Esophagus muscularis mucosa (tissue), 4 donors: Measurements from ENCODE around the gene TRRAP. TPM values are rescaled to one million over a fixed set of nuclear protein-coding genes. Genes with fewer than 3 reads are reported as not detected.

ENCODE experiments used
- DNase-seq: peaks from one replicate; pipeline ENCODE4 v3.0.0-alpha.2; 2017; ENCODE audit errors: extremely low spot score
- H3K27ac ChIP-seq, 4 donors: fragments of 200-600 bp; sonication (generic); replicated peaks in 1 of 4; 1 replicate in 3 of 4; 2 replicates in 1 of 4; pipeline ENCODE4 v1.5.1; 2016 to 2019; ENCODE audit warnings: mild to moderate bottlenecking in 1 of 4
- H3K27me3 ChIP-seq, 4 donors: fragments of 200-600 bp; sonication (generic); one replicate each; pipeline versions ENCODE4 v1.5.1 to v1.6.0; 2016 to 2019
- H3K36me3 ChIP-seq, 4 donors: fragments of 200-600 bp; sonication (generic); one replicate each; pipeline ENCODE4 v1.5.1; 2016 to 2019
- H3K4me1 ChIP-seq, 4 donors: fragments of 200-600 bp; sonication (generic); one replicate each; pipeline ENCODE4 v1.5.1; 2016 to 2019
- H3K4me3 ChIP-seq, 4 donors: fragments of 200-600 bp; sonication (generic); 1 replicate in 2 of 4; 2 replicates in 2 of 4; pipeline ENCODE4 v1.5.1; 2016 to 2019; ENCODE audit warnings: mild to moderate bottlenecking in 4 of 4, moderate library complexity in 1 of 4
- H3K9me3 ChIP-seq, 4 donors: fragments of 200-600 bp; sonication (generic); 1 replicate in 3 of 4; 2 replicates in 1 of 4; pipeline ENCODE4 v1.5.1; 2016 to 2019
- CTCF ChIP-seq, 3 experiments: fragments of 200-600 bp in 2 of 3; fragments of 450-650 bp in 1 of 3; sonication (generic) in 2 of 3; IDR thresholded peaks; one replicate each; pipeline ENCODE4 v1.5.1; 2017 to 2019; ENCODE audit warnings: antibody characterized with exemption in 3 of 3, mild to moderate bottlenecking in 2 of 3, moderate library complexity in 1 of 3
- EP300 ChIP-seq: sonication (generic); formaldehyde crosslinking; IDR thresholded peaks from one replicate; pipeline ENCODE4 v1.6.1; 2017; ENCODE audit warnings: antibody characterized with exemption
- POLR2A ChIP-seq: fragments of 450-650 bp; IDR thresholded peaks from one replicate; pipeline ENCODE4 v1.6.1; 2017; ENCODE audit warnings: antibody characterized with exemption, moderate library complexity, mild to moderate bottlenecking, low read depth
- POLR2AphosphoS5 ChIP-seq, 2 donors: sonication (generic); formaldehyde crosslinking; IDR thresholded peaks; one replicate each; pipeline ENCODE4 v1.6.1; 2017; ENCODE audit warnings: antibody characterized with exemption in 2 of 2
- WGBS: methylation state at CpG from one replicate; pipeline ENCODE4 v1.1.5; 2018; 5-methylcytosine and 5-hydroxymethylcytosine counted together
- intact Hi-C: fragments of 100-400 bp; cut with DNase I; formaldehyde crosslinking; loops from one replicate; pipeline ENCODE4 v1.15.1; 2023
- total RNA-seq, 4 donors: library from RNA; depleted of rRNA; stranded (reverse); fragments of >200 nt; gene quantifications; one replicate each; pipeline versions ENCODE4 v1.1.0 to v1.2.1, GENCODE V29; 2016

The TRRAP gene
- total RNA-seq, 4 donors from 2014 or later: 22.9 to 38.0 (median 29.7) TPM

- DNase-seq: no peak
- H3K4me1 ChIP-seq: no peaks in the 10 kb centered on the region
- H3K36me3 ChIP-seq: peaks cover 74 to 96% (median 92%) of the 10 kb centered on the region in 4 donors
- intact Hi-C loops: no loop called here
- no peak overlapping the region for H3K27ac ChIP-seq
- no peak for TF ChIP-seq CTCF (IDR thresholded peaks at IDR 0.05)
- no peak for TF ChIP-seq EP300
- TF ChIP-seq POLR2AphosphoS5 (IDR thresholded peaks at IDR 0.05): no peak
- TF ChIP-seq POLR2A: no peak
- H3K4me3 ChIP-seq: no peak overlapping the region
- no peaks in the 10 kb centered on the region for H3K27me3 ChIP-seq
- H3K9me3 ChIP-seq: no peaks in the 10 kb centered on the region
- 95% methylated on average over 22 of the region's 36 CpGs for WGBS
Observed at GRCh38 chr7:99011706-99012404, 133.5 kb downstream of the TRRAP start.

DNA sequence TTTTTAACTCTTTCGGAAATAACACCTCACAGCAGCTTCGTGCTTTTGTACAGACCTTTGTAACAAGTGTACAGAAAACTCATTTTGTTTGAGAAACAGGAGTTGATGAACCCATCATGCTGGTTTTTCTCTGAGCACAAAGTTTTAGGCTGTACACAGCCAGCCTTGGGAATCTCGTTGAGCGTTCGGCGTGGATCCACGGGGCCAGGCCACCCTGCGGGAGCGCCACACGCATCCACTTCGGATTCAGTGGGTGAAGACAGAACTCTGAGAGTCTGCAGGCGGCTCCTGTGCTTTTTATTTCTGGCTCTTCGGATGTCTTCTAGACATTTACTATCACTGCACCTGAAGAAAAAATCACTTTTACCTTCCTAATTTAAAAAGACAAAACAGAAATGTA lies 134.4 kb downstream of the TRRAP start:
- TF ChIP-seq POLR2AphosphoS5 (IDR thresholded peaks at IDR 0.05): no peak
- TF ChIP-seq CTCF (IDR thresholded peaks at IDR 0.05): no peak
- DNase-seq: no peak
- no peak overlapping the region for H3K27ac ChIP-seq
- no peak overlapping the region for H3K4me3 ChIP-seq
- H3K9me3 ChIP-seq: no peaks in the 10 kb centered on the region
- 93% methylated on average over 13 of the region's 13 CpGs for WGBS
- H3K27me3 ChIP-seq: no peaks in the 10 kb centered on the region
- intact Hi-C loops: no loop called here
- peaks cover 66 to 87% (median 84%) of the 10 kb centered on the region in 4 donors for H3K36me3 ChIP-seq
- H3K4me1 ChIP-seq: no peaks in the 10 kb centered on the region

GRCh38 chr7:99013266-99014112 lies 135.2 kb downstream of the TRRAP start:
- no peak overlapping the region for H3K27ac ChIP-seq
- WGBS: 95% methylated on average over 15 of the region's 25 CpGs
- no peaks in the 10 kb centered on the region for H3K4me1 ChIP-seq
- intact Hi-C loops: no loop called here
- no peaks in the 10 kb centered on the region for H3K27me3 ChIP-seq
- H3K4me3 ChIP-seq: no peak overlapping the region
- no peak for DNase-seq
- H3K36me3 ChIP-seq: peaks cover 63 to 80% (median 76%) of the 10 kb centered on the region in 4 donors
- H3K9me3 ChIP-seq: no peaks in the 10 kb centered on the region
- TF ChIP-seq CTCF (IDR thresholded peaks at IDR 0.05): no peak
- TF ChIP-seq EP300: no peak
- no peak for TF ChIP-seq POLR2AphosphoS5 (IDR thresholded peaks at IDR 0.05)
- TF ChIP-seq POLR2A: no peak

GRCh38 chr7:99014113-99014985 lies 136.0 kb downstream of the TRRAP start:
- peaks cover 54 to 76% (median 67%) of the 10 kb centered on the region in 4 donors for H3K36me3 ChIP-seq
- DNase-seq: no peak
- no peak overlapping the region for H3K4me3 ChIP-seq
- H3K4me1 ChIP-seq: no peaks in the 10 kb centered on the region
- WGBS: 98% methylated on average over 16 of the region's 18 CpGs
- TF ChIP-seq EP300 (no peak), POLR2A (no peak), POLR2AphosphoS5 (IDR thresholded peaks at IDR 0.05) (no peak), CTCF (IDR thresholded peaks at IDR 0.05) (no peak)
- no peaks in the 10 kb centered on the region for H3K9me3 ChIP-seq
- intact Hi-C loops: no loop called here
- no peak overlapping the region for H3K27ac ChIP-seq
- no peaks in the 10 kb centered on the region for H3K27me3 ChIP-seq
